GM18868 (cell line): ENCODE measurements around the gene ZCWPW1.
"Not testable (repeated sequence)": the region's sequence is repeated elsewhere in the genome, so short reads cannot be mapped to it uniquely, and the experiment has no call there.

Experiments used
- ATAC-seq: cut with Tn5 transposase; IDR thresholded peaks from one replicate; pipeline ENCODE4 v1.9.1; 2021; ENCODE audit warnings: mild to moderate bottlenecking, moderate library complexity; ENCODE audit not compliant: unreplicated experiment

The ZCWPW1 gene

DNA sequence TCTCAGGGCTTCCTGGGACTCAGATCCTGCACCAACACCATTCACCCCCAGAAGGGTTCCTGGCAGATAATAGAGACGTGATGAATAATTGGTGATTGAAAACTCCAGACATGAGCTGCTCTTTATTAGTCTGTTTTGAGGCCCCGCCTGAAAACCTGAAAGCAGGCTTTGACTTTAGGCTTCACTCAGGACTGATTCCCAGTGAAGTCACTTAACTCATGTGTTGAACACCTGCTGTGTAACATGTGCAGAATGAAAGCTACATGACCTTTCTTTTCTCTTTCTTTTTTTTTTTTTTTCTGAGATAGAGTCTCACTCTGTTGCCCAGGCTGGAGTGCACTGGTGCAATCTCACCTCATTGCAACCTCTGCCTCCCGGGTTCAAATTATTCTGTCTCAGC, 26.7 kb upstream of the ZCWPW1 start:
- ATAC-seq = no peak

DNA sequence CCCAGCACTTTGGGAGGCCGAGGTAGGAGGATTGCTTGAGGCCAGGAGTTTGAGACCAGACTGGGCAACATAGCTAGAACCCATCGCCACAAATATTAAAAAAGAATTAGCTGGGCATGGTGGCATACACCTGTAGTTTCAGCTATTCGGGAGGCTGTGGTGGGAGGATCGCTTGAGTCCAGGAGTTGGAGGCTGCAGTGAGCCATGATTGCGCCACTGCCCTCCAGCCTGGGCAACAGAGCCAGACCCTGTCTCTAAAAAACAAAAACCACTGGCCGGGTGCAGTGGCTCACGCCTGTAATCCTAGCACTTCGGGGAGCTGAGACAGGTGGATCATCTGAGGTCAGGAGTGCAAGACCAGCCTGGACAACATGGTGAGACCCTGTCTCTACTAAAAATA, 25.4 kb upstream of the ZCWPW1 start:
- not testable (repeated sequence) for ATAC-seq

DNA sequence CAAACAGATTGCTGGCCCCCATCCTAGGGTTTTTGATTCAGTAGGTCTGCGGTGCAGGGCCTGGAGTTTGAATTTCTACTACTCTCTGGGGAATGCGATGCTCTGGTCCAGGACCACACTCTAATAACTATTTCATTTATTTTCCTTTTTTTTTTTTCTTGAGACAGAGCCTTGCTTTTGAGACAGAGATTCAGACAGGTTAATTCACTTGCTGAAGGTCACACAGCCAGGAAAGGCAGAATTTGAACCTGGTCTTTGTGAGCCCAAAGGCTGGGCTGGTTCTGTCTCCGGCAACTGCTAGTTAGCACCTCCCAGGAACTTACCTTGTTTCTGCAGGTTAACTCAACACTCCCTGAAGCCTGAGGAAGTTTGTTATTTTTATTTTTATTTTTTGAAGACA, 24.0 kb upstream of the ZCWPW1 start:
- no peak for ATAC-seq

DNA sequence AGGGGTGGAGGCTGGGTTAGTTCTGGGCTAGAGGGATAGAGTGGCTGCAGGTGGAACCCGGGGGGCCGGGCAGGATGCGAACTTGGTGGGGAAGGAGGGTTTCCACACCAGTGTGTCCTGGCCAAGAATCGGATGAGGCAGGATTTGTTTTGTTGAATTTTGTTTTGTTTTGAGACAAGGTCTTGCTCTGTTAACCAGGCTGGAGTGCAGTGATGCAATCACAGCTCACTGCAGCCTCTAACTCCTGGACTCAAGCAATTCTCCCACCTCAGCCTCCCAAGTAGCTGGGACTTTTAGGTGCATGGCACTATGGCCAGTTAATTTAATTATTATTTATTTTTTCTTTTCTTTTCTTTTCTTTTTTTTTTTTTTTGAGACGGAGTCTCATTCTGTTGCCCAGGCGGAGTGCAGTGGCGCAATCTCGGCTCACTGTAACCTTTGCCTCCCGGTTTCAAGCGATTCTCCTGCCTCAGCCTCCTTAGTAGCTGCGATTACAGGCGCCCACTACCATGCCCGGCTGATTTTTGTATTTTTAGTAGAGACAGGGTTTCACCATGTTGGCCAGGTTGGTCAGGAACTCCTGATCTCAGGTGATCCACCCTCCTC, 20.8 kb upstream of the ZCWPW1 start:
- no peak for ATAC-seq

DNA sequence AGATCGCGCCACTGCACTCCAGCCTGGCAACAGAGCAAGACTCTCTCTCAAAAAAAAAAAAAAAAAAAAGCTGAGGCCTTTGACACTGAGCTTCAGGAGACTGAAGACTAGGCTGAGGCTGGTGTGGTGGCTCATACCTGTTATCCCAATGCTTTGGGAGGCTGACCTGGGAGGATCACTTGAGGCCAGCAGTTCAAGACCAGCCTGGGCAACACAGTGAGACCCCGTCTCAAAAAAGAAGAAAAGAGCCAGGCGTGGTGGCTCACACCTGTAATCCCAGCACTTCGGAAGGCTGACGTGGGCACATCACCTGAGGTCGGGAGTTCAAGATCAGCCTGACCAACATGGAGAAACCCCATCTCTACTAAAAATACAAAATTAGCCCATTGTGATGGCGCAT, 18.9 kb upstream of the ZCWPW1 start:
- not testable (repeated sequence) for ATAC-seq

DNA sequence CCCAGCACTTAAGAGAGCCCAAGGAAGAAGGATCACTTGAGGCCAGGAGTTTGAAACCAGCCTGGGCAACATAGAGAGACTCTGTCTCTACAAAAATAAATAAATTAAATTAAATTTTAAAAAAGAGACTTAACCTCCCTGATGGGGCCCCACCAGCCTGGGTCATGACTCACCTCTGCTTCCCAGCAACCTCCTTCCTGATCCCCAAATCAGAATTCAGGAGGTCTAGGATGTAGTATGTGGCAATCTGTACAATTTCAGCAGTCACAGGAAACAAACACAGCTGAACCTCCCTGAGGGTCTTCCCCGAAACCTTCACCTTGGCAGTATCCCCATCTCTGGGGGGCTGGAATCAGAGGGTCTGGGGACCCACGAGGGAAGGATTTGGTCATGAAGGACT, 17.5 kb upstream of the ZCWPW1 start:
- ATAC-seq = no peak

DNA sequence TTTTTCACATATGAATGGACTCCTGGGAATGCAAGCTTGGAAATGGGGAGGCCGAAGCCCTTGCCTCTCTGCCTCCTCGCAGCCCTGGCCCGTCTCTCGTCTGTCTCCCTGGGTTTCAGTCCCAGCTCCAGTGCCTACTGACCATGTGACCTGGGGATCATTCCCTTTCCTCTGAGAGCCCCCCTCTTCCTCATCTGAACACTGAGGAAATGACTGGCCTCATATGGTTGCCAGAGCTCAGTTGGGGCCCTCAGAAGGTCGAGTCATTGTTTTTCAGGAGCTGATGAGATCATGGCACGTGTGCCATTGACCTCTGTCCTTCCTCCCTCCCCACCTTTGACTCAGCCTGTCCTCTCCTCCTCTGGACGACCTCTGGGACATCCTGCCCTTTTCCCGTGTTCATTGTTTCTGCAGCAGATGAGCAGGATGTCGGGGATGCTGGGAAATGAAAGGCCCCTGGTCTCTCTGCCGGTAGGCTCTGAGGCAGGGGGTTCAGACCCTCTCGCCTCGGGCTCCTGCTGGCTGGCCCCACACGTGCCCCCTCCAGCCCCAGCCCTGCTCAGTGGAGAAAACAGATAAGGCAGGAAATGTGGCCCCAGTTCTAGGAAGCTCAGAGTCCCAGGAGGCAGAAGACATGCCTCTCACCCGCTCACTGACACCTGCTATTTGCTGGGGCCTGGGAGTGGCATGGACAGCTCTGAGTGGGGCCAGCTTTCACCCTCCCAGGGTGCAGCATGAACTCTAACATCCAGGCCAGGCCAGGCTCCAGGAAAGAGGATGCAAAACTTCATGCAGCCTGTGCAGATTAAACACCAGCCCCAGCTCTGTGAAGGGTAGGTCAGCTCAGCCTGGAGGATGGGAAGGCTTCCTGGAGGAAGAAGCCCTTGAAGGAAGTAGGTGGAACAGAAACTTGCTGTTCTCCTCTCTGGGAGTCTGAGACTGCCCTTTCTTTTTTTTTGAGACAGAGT, 16.1 kb upstream of the ZCWPW1 start:
- ATAC-seq = no peak

DNA sequence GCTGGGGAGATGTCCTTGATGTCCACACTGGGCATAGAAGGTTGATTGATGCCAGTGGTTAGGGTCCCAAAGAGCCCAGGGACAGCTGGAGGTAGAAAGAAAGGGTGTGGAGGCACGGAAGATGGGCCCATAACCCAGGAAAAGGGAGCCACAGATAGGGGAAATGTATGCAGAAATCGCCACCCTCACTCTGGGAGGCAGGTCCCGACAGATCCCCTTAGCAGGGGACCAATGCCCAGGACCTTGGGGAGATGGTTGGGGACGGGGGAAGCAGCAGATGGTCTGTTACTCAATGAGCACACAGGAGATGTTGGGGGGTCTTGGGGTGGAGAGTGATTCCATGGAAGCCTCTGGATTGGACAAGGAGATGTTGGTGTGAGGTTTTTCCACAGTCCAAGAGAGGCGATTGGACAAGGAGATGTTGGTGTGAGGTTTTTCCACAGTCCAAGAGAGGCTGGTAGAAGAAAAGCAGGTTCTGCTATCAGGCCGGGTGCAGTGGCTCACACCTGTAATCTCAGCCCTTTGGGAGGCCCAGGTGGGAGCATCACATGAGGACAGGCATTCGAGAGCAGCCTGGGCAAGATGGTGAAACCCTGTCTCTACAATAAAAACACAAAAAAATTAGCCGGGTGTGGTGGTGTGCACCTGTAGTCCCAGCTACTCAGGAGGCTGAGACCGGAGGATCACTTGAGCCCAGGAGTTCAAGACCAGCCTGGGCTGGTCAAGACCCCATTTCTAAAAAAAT, 14.8 kb upstream of the ZCWPW1 start:
- no peak for ATAC-seq

DNA sequence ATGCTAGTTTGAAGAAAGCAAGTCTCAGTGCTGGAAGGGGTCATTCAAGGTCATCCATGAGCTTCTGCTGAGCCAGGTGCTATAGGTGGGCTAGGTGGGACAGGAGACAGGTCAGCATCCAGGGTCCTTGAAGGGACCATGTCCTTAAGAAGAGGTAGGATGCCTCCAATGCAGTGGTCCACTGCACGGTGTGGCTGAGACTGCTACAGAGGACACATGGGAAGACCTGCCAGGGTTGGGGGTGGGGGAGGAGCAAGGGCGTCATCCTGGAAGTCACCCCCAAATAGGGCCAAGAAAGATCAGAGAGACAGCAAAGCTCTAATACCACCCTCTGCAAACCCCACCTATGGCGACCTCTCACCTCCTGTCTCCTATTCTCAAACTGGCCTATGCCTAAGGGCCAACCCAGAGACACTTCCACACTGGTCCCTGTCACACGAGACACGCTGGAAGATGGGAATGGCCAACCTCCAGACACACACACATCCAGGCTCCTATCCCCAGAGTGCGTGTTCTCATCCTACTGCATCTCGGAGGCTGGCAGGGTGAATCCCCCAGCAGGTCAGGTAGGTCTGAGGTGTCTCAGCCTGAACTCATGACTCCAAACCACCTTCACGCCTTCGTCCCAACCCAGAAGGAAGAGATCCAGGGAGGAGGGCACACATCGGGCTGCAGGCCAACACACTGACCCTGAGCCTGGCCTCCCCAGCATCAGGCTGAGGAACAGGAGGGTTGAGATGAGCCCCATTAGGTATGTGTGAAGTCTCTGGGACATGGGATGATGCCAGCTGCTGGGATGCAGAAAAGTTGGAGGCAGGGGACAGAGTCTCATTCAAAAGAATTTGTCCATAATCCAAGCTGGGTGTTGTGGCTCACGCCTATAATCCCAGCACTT, 13.4 kb upstream of the ZCWPW1 start:
- no peak for ATAC-seq

DNA sequence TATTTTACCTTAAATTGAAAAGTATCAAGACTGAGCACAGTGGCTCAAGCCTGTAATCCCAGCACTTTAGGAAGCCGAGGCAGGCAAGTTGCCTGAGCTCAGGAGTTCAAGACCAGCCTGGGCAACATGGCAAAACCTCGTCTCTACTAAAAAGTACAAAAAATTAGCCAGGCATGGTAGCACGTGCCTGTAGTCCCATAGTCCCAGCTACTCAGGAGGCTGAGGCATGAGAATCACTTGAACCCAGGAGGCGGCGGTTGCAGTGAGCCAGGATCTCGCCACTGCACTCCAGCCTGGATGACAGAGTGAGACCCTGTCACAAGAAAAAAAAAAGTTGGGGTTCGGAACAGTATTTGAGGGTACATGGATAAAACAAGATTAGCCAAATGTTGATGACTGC, 10.7 kb upstream of the ZCWPW1 start:
- not testable (repeated sequence) for ATAC-seq

DNA sequence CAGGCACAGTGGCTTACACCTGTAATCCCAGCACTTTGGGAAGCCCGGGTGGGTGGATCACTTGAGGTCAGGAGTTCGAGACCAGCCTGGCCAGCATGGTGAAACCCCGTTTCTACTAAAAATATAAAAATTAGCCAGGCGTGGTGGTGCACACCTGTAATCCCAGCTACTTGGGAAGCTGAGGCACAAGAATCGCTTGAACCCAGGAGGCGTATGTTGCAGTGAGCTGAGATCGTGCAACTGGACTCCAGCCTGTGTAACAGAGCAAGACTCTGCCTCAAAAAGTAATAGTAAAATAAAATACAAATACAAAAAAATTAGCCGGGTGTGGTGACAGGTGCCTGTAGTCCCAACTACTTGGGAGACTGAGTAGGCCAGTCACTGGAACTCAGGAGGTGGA, 10.2 kb upstream of the ZCWPW1 start:
- not testable (repeated sequence) for ATAC-seq

DNA sequence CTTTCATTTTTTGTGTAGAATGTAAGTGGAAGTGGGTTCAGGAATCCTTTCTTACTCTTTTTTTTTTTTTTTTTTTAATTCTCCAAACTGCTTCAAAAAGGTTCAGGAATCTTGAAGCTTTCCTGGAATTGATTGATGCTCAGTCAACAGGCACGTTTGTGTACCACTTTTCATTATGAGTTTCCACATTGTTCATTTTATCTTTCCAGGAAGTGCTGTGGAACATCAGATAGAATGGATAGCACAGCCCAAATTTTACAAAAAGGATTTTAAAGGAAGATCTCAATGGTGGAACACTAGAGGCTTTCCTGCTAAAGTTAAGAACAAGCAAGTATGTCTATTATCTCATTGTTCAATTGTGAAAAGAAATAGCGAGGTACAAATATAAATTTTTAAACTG, 9.7 kb upstream of the ZCWPW1 start:
- no peak for ATAC-seq

DNA sequence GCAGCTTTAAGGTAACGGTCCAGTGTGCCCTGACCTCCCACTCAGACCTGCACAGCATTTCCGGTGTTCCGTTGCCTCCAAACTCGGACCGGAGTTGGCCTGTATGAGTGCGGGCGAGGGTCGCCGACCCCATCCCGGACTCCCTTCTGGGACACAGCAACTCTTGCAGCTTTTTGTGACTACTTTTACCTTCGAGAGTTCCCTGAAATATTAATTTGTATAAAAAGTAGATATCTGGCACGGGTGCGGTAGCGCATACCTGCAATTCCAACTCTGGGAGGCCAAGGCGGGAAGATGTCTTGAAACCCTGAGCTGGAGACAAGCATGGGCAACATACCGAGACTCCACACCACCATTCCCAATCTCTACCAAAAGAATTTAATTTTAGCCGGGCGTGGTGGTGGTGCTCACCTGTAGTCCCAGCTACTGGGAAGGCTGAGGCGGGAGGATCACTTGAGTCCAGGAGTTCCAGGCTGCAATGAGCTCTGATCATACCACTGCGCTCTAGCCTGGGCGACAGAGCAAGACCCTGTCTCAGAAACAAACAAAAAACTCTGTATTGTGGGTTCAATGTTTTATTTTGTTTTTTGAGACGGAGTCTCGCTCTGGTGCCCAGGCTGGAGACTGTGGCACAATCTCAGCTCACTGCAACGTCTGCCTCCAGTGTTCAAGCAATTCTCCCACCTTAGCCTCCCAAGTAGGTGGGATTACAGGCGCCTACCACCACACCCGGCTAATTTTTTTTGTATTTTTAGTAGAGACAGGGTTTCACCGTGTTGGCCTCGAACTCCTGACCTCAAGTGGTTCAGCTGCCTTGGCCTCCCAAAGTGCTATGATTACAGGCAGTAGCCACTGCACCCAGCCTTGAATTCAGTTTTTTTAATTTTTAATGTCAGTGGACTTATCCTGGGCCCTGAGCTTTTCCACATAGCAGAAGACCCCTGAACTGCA, 8.9 kb upstream of the ZCWPW1 start:
- ATAC-seq = no peak

DNA sequence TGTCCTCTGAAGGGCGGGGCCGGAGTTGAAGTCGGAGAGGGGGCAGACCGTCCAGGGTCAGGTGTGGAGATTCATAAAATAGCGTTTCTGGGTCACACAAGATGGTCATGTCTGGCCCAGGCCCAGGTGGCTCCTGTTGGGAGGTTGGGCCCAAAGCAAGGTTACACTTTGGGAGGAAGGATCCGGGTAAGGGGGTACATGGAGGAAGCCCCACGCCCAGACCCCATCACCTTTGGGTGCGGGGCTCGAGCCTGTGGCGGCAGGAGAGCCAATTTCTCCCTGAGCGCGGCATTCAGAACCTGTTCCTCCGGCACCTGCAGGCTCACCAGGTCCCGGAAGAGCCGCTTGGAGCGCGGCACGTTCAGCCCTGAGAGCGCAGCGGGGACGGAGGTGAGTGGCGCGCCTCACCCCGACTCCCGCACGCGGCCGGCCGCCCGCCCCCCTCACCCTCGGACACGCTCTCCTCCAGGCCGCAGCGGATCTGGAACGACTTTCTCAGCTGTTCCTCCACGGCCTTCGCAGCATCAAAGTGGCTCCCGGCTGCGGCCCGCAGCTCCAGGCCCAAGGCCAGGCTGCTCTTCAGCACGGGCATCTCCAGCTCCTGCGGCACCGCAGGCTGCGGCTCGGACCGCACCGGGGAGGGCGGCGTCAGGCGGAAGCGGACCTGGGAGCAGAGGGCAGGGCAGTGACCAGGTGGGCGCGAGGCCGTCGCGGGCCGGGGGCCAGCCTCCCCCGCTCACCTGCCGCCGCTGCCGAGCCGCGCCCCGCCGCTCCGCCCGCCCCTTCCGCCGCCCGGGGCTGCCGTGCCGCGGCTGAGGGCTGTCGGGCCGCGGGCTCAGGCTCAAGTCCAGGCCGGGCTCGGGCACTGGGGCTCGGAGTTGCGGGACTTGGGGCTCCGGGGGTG, 7.2 kb upstream of the ZCWPW1 start:
- peak; percentile 18 for ATAC-seq

DNA sequence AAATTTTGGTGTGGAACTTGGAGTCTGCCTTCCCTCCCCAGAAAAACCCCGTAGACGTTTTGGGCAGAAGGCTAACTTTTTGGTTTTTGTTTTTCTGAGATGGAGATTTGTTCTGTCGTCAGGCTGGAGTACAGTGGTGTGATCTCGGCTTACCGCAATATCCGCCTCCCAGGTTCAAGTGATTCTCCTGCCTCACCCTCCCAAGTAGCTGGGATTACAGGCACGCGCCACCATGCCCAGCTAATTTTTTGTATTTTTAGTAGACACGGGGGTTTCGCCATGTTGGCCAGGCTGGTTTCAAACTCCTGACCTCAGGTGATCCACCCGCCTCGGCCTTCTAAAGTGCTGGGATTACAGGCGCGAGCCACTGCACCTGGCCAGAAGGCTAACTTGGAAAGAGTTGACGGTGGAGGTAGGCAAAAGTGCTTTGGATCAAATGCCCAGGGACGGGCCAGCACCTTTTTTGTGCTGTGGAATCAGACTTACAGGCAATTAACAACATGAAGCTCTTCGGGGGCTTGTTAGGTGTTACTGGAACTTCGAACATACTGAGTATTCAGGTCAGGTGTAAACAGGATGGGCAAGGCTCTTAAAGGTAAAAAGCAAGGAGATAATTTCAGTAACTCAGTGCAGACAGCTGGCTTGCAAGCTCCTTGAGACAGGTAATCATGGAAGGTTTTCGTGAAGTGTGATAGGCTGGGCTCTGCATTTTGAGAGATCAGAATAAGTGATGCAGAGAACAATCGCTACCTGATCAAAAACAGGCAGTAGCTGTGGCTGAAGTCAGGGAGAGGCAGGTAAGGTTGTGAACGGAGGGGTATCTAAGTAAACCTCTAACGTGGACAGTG, 6.0 kb upstream of the ZCWPW1 start:
- ATAC-seq = no peak

DNA sequence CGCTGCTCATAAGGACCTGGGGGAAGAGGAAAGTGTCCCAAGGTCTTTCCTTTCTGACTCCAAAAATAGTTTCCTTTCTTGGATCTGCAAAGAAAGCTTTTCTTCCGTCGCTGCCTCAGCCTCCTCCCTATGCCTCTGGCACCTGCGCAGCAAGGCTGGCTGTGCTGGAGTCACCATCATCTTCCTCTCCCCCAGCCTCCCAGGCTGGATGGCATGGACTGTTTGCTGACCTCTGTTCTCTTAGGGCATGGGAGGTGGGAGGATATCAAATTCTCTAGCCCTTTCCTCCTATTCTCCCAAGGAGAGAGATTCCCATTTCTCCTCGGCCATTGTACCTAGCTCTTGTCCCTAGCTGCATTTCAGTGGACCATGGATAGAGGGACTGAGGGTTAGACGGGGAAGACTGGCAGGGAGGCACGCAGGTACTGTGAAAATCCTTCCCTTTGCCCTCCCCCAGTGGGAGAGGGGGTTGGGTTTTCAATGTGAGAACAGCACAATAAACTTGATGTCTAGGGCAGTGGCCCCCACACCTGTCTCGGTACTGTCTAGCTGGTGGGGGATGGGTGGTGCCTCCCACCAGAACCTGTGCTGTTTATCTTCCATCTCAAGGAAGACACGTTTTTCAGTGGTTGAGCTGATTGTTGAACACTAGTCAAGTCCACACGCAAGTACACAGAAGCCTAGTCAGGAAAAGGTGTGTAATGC, 5.2 kb upstream of the ZCWPW1 start:
- no peak for ATAC-seq

DNA sequence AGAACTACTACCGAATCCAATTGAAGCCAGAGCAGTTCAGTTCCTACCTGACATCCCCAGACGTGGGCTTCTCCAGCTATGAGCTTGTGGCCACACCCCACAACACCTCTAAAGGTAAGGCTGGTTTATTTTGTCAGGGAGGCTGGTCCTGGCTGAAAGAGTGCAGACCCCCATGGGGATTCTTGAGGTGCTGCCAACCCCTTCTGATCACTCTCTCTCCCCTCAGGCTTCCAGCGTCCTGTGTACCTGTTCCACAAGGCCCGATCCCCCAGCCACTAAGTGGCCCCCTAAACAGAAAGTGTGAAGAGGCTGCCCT, 4.7 kb upstream of the ZCWPW1 start:
- ATAC-seq = no peak
